ENCODE measurements around the gene MICAL1. TPM values are rescaled to one million over a fixed set of nuclear protein-coding genes. Genes with fewer than 3 reads are reported as not detected.

Gene MICAL1
- total RNA-seq, 2 experiments from 2014 or later: 69.2 to 101 TPM

GRCh38 chr6:109436041-109436440 is 19.5 kb downstream of the MICAL1 start:
- no peak overlapping the region for H2AFZ ChIP-seq (ENCODE audit: low read length)
- intact Hi-C loops (cut with micrococcal nuclease; ENCODE audit: unreplicated experiment): no loop called here
- ChIA-PET POLR2A (interaction anchor here (0.6 to 1.5 kb wide), 3 partner anchors 27 to 52 kb away, joined by 3 to 5 read pairs (median 3); no protein-coding TSS in a partner anchor), CTCF (ENCODE audit: unreplicated experiment) (no interaction called here)
- H3K36me3 ChIP-seq (ENCODE audit: insufficient read depth, low read length): no peaks in the 10 kb centered on the region
- no peaks in the 10 kb centered on the region for H3K9me3 ChIP-seq (ENCODE audit: low read length)
- H3K9me2 ChIP-seq (ENCODE audit: insufficient read depth, low read length): no peaks in the 10 kb centered on the region
- no peak overlapping the region for H3K4me3 ChIP-seq (ENCODE audit: low read depth, low read length, poor library complexity, severe bottlenecking)
- H3K79me2 ChIP-seq (ENCODE audit: insufficient read depth, low read depth, low read length): no peaks in the 10 kb centered on the region
- peaks cover 6% of the 10 kb centered on the region for H3K4me1 ChIP-seq (ENCODE audit: insufficient read depth, low read length, poor library complexity, severe bottlenecking)
- H3K27ac ChIP-seq (ENCODE audit: low read depth, low read length, poor library complexity, severe bottlenecking): no peak overlapping the region
- no peak overlapping the region for H3K4me2 ChIP-seq (ENCODE audit: low read length)
- DNase-seq (ENCODE audit: low spot score): no peak
- H4K20me1 ChIP-seq (ENCODE audit: insufficient read depth, low read length): no peaks in the 10 kb centered on the region
- BruUV-seq (replicated peaks): no TSS peak
- TF ChIP-seq EZH2phosphoT487 (IDR thresholded peaks at IDR 0.05; ENCODE audit: borderline replicate concordance, low read depth, low read length): no peak
- TF ChIP-seq CTCF (conservative IDR thresholded peaks at IDR 0.05; ENCODE audit: low read length): no peak

GRCh38 chr6:109434456-109434855 is 21.1 kb downstream of the MICAL1 start:
- intact Hi-C loops (cut with micrococcal nuclease; ENCODE audit: unreplicated experiment): no loop called here
- TF ChIP-seq CTCF (conservative IDR thresholded peaks at IDR 0.05; ENCODE audit: low read length): no peak
- no peak overlapping the region for H3K27ac ChIP-seq (ENCODE audit: low read depth, low read length, poor library complexity, severe bottlenecking)
- H3K4me1 ChIP-seq (ENCODE audit: insufficient read depth, low read length, poor library complexity, severe bottlenecking): peaks cover 2% of the 10 kb centered on the region
- POLR2A ChIA-PET: interaction anchor here (1.6 kb wide), 1 partner anchor 48 kb away, joined by 3 read pairs; no protein-coding TSS in a partner anchor
- CTCF ChIA-PET (ENCODE audit: unreplicated experiment): interaction anchor here (0.5 kb wide), 1 partner anchor 238 kb away, joined by 3 read pairs; no protein-coding TSS in a partner anchor
- no peaks in the 10 kb centered on the region for H3K9me3 ChIP-seq (ENCODE audit: low read length)
- H2AFZ ChIP-seq (ENCODE audit: low read length): no peak overlapping the region
- BruUV-seq (replicated peaks): no TSS peak
- no peak overlapping the region for H3K4me2 ChIP-seq (ENCODE audit: low read length)
- H4K20me1 ChIP-seq (ENCODE audit: insufficient read depth, low read length): no peaks in the 10 kb centered on the region
- H3K79me2 ChIP-seq (ENCODE audit: insufficient read depth, low read depth, low read length): no peaks in the 10 kb centered on the region
- no peak overlapping the region for H3K4me3 ChIP-seq (ENCODE audit: low read depth, low read length, poor library complexity, severe bottlenecking)
- no peaks in the 10 kb centered on the region for H3K36me3 ChIP-seq (ENCODE audit: insufficient read depth, low read length)
- no peaks in the 10 kb centered on the region for H3K9me2 ChIP-seq (ENCODE audit: insufficient read depth, low read length)
- no peak for DNase-seq (ENCODE audit: low spot score)

- H3K36me3 ChIP-seq (ENCODE audit: insufficient read depth, low read length): no peaks in the 10 kb centered on the region
- CTCF ChIA-PET (ENCODE audit: unreplicated experiment): no interaction called here
- no peak overlapping the region for H3K27ac ChIP-seq (ENCODE audit: low read depth, low read length, poor library complexity, severe bottlenecking)
- DNase-seq (ENCODE audit: low spot score): no peak
- H3K9me2 ChIP-seq (ENCODE audit: insufficient read depth, low read length): no peaks in the 10 kb centered on the region
- no TSS peak for BruUV-seq (replicated peaks)
- H3K4me2 ChIP-seq (ENCODE audit: low read length): no peak overlapping the region
- H2AFZ ChIP-seq (ENCODE audit: low read length): no peak overlapping the region
- H3K79me2 ChIP-seq (ENCODE audit: insufficient read depth, low read depth, low read length): no peaks in the 10 kb centered on the region
- POLR2A ChIA-PET: no interaction called here
- no peak for TF ChIP-seq CTCF (conservative IDR thresholded peaks at IDR 0.05; ENCODE audit: low read length)
- TF ChIP-seq EZH2phosphoT487 (IDR thresholded peaks at IDR 0.05; ENCODE audit: borderline replicate concordance, low read depth, low read length): no peak
- no peaks in the 10 kb centered on the region for H3K9me3 ChIP-seq (ENCODE audit: low read length)
- intact Hi-C loops (cut with micrococcal nuclease; ENCODE audit: unreplicated experiment): no loop called here
- no peaks in the 10 kb centered on the region for H4K20me1 ChIP-seq (ENCODE audit: insufficient read depth, low read length)
- H3K4me3 ChIP-seq (ENCODE audit: low read depth, low read length, poor library complexity, severe bottlenecking): no peak overlapping the region
- H3K4me1 ChIP-seq (ENCODE audit: insufficient read depth, low read length, poor library complexity, severe bottlenecking): peaks cover 8% of the 10 kb centered on the region
These were observed 26.1 kb downstream of the MICAL1 start for GRCh38 chr6:109429496-109429895.
